ENCODE measurements around the gene CDIP1. TPM values are rescaled to one million over a fixed set of nuclear protein-coding genes. Genes with fewer than 3 reads are reported as not detected.

Gene CDIP1
- total and polyA plus RNA-seq, 2 of the 8 experiments (the other 6 are each of a cell fraction or from before 2014, with no cell fraction given) = 56.6 to 76.3 TPM

DNA sequence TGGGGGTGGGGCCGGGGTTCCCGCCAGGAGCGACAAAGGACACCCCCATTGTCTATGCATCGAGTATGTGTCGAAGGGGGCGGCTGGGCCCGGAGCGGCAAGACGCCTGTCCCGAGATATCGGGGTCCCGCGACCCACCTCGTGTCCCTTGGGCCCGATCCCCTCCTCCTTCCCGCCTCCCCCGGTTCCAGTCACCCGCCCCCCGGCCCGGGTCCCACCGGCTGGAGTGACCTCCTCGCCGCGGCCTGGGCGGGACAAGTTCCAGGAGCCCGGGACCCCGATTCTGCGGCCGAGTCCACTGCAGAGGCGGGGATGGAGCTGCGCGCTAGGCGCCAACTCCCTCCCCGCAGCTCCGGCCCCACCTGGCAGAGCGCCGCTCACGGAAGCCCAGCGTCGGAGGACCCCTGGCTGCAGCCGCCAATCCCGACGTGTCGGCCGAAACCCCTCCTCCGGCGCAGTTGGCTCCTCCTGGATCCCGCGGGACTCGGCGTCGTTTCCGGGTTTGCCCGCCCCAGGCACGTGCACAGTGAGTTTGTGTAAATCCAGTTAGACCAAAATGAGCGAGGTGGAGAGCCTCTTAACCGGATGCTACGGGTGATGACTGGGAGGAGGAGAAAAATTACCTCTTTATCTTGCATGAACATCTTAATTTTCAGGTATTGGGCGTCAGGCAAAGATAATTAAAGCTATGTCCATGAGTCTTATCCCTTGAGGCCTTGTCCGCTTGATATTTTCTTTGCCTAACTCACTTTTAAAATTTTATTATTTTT, 64.2 kb downstream of the CDIP1 start, which contains the start of gene NMRAL1 (continued):
- peak; percentile 64 for TF ChIP-seq USF2 (IDR thresholded peaks at IDR 0.05; ENCODE audit: low read length)
- no peak for TF ChIP-seq SIX5 (IDR thresholded peaks at IDR 0.05; ENCODE audit: low read depth, low read length)
- TF ChIP-seq CHD1 (IDR thresholded peaks at IDR 0.05; ENCODE audit: low read depth, low read length) = no peak
- TF ChIP-seq, protein P1, sequence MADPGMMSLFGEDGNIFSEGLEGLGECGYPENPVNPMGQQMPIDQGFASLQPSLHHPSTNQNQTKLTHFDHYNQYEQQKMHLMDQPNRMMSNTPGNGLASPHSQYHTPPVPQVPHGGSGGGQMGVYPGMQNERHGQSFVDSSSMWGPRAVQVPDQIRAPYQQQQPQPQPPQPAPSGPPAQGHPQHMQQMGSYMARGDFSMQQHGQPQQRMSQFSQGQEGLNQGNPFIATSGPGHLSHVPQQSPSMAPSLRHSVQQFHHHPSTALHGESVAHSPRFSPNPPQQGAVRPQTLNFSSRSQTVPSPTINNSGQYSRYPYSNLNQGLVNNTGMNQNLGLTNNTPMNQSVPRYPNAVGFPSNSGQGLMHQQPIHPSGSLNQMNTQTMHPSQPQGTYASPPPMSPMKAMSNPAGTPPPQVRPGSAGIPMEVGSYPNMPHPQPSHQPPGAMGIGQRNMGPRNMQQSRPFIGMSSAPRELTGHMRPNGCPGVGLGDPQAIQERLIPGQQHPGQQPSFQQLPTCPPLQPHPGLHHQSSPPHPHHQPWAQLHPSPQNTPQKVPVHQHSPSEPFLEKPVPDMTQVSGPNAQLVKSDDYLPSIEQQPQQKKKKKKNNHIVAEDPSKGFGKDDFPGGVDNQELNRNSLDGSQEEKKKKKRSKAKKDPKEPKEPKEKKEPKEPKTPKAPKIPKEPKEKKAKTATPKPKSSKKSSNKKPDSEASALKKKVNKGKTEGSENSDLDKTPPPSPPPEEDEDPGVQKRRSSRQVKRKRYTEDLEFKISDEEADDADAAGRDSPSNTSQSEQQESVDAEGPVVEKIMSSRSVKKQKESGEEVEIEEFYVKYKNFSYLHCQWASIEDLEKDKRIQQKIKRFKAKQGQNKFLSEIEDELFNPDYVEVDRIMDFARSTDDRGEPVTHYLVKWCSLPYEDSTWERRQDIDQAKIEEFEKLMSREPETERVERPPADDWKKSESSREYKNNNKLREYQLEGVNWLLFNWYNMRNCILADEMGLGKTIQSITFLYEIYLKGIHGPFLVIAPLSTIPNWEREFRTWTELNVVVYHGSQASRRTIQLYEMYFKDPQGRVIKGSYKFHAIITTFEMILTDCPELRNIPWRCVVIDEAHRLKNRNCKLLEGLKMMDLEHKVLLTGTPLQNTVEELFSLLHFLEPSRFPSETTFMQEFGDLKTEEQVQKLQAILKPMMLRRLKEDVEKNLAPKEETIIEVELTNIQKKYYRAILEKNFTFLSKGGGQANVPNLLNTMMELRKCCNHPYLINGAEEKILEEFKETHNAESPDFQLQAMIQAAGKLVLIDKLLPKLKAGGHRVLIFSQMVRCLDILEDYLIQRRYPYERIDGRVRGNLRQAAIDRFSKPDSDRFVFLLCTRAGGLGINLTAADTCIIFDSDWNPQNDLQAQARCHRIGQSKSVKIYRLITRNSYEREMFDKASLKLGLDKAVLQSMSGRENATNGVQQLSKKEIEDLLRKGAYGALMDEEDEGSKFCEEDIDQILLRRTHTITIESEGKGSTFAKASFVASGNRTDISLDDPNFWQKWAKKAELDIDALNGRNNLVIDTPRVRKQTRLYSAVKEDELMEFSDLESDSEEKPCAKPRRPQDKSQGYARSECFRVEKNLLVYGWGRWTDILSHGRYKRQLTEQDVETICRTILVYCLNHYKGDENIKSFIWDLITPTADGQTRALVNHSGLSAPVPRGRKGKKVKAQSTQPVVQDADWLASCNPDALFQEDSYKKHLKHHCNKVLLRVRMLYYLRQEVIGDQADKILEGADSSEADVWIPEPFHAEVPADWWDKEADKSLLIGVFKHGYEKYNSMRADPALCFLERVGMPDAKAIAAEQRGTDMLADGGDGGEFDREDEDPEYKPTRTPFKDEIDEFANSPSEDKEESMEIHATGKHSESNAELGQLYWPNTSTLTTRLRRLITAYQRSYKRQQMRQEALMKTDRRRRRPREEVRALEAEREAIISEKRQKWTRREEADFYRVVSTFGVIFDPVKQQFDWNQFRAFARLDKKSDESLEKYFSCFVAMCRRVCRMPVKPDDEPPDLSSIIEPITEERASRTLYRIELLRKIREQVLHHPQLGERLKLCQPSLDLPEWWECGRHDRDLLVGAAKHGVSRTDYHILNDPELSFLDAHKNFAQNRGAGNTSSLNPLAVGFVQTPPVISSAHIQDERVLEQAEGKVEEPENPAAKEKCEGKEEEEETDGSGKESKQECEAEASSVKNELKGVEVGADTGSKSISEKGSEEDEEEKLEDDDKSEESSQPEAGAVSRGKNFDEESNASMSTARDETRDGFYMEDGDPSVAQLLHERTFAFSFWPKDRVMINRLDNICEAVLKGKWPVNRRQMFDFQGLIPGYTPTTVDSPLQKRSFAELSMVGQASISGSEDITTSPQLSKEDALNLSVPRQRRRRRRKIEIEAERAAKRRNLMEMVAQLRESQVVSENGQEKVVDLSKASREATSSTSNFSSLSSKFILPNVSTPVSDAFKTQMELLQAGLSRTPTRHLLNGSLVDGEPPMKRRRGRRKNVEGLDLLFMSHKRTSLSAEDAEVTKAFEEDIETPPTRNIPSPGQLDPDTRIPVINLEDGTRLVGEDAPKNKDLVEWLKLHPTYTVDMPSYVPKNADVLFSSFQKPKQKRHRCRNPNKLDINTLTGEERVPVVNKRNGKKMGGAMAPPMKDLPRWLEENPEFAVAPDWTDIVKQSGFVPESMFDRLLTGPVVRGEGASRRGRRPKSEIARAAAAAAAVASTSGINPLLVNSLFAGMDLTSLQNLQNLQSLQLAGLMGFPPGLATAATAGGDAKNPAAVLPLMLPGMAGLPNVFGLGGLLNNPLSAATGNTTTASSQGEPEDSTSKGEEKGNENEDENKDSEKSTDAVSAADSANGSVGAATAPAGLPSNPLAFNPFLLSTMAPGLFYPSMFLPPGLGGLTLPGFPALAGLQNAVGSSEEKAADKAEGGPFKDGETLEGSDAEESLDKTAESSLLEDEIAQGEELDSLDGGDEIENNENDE (IDR thresholded peaks at IDR 0.05; ENCODE audit: insufficient replicate concordance, low read length) = no peak
- no peak for TF ChIP-seq TCF12 (IDR thresholded peaks at IDR 0.05; ENCODE audit: low read depth, low read length)
- TF ChIP-seq SP1 (IDR thresholded peaks at IDR 0.05; ENCODE audit: low read depth, low read length) = no peak
- peak; percentile 76; the same call in 1 of the 2 replicates for TF ChIP-seq RBBP5 (IDR thresholded peaks at IDR 0.05; ENCODE audit: borderline replicate concordance, low read depth, low read length)
- no peak for TF ChIP-seq NANOG (IDR thresholded peaks at IDR 0.05; ENCODE audit: insufficient read depth, low read depth, low read length, poor library complexity, severe bottlenecking)
- no peak for TF ChIP-seq RXRA (IDR thresholded peaks at IDR 0.05; ENCODE audit: insufficient read depth, low read depth, low read length)

Measured in H1 (cell line).